ENCODE data around the gene CFAP299. TPM values are rescaled to one million over a fixed set of nuclear protein-coding genes. Genes with fewer than 3 reads are reported as not detected.
"Not testable (repeated sequence)": the region's sequence is repeated elsewhere in the genome, so short reads cannot be mapped to it uniquely, and the experiment has no call there.

CFAP299 gene
- total RNA-seq, 4 donors from 2014 or later: 1.2 TPM; not detected in 3

GRCh38 chr4:80788798-80789197 lies 453.3 kb downstream of the CFAP299 start:
- H3K27ac ChIP-seq: no peak overlapping the region
- no peaks in the 10 kb centered on the region for H3K9me3 ChIP-seq
- no peaks in the 10 kb centered on the region for H3K27me3 ChIP-seq
- no peak for DNase-seq
- no peaks in the 10 kb centered on the region for H3K4me1 ChIP-seq
- no peak overlapping the region for H3K4me3 ChIP-seq
- intact Hi-C loops (cut with DNase I; ENCODE audit: low total_unique reads): no loop called here
- no peaks in the 10 kb centered on the region for H3K36me3 ChIP-seq
- no peak for TF ChIP-seq CTCF (IDR thresholded peaks at IDR 0.05)

- no peak for TF ChIP-seq POLR2A (IDR thresholded peaks at IDR 0.05)
- no peak for TF ChIP-seq CTCF (IDR thresholded peaks at IDR 0.05)
- no peak overlapping the region for H3K4me3 ChIP-seq
- H3K4me1 ChIP-seq: no peaks in the 10 kb centered on the region
- intact Hi-C loops (cut with DNase I; ENCODE audit: low total_unique reads): no loop called here
- H3K36me3 ChIP-seq: no peaks in the 10 kb centered on the region
- H3K9me3 ChIP-seq: no peaks in the 10 kb centered on the region
- no peak overlapping the region for H3K27ac ChIP-seq
- no peak for DNase-seq
- no peaks in the 10 kb centered on the region for H3K27me3 ChIP-seq
These were observed 454.6 kb downstream of the CFAP299 start for GRCh38 chr4:80790152-80790551.

- H3K36me3 ChIP-seq; intact Hi-C loops (cut with DNase I; ENCODE audit: low total_unique reads); H3K4me1 ChIP-seq; H3K27ac ChIP-seq; H3K4me3 ChIP-seq; H3K9me3 ChIP-seq; DNase-seq; H3K27me3 ChIP-seq: not testable (repeated sequence)
These were observed 458.1 kb downstream of the CFAP299 start for GRCh38 chr4:80793660-80794059.

- no peak overlapping the region for H3K27ac ChIP-seq
- H3K9me3 ChIP-seq: peaks cover 0 to 7% of the 10 kb centered on the region in 2 donors
- H3K36me3 ChIP-seq: no peaks in the 10 kb centered on the region
- intact Hi-C loops (cut with DNase I; ENCODE audit: low total_unique reads): no loop called here
- H3K27me3 ChIP-seq: no peaks in the 10 kb centered on the region
- H3K4me3 ChIP-seq: no peak overlapping the region
- no peak for TF ChIP-seq POLR2A (IDR thresholded peaks at IDR 0.05)
- TF ChIP-seq CTCF (IDR thresholded peaks at IDR 0.05): no peak
- no peak for DNase-seq
- H3K4me1 ChIP-seq: no peaks in the 10 kb centered on the region
These were observed 462.6 kb downstream of the CFAP299 start for GRCh38 chr4:80798082-80798481.

- H3K36me3 ChIP-seq; intact Hi-C loops (cut with DNase I; ENCODE audit: low total_unique reads): not testable (repeated sequence)
These were observed 465.2 kb downstream of the CFAP299 start for GRCh38 chr4:80800719-80801118.

GRCh38 chr4:80803337-80803736 lies 467.8 kb downstream of the CFAP299 start:
- no peaks in the 10 kb centered on the region for H3K4me1 ChIP-seq
- no peaks in the 10 kb centered on the region for H3K9me3 ChIP-seq
- no peak overlapping the region for H3K27ac ChIP-seq
- intact Hi-C loops (cut with DNase I; ENCODE audit: low total_unique reads): no loop called here
- H3K36me3 ChIP-seq: no peaks in the 10 kb centered on the region
- no peak overlapping the region for H3K4me3 ChIP-seq
- TF ChIP-seq POLR2A (IDR thresholded peaks at IDR 0.05) (no peak), CTCF (IDR thresholded peaks at IDR 0.05) (no peak)
- no peaks in the 10 kb centered on the region for H3K27me3 ChIP-seq
- no peak for DNase-seq

More at GRCh38 chr4:80800719-80801118, 465.2 kb downstream of the CFAP299 start:
- not testable (repeated sequence) for H3K4me1 ChIP-seq, H3K4me3 ChIP-seq, H3K27me3 ChIP-seq, H3K27ac ChIP-seq, DNase-seq, H3K9me3 ChIP-seq
